Pancreas (tissue), 10 donors: ENCODE measurements around the gene KAZN. TPM values are rescaled to one million over a fixed set of nuclear protein-coding genes. Genes with fewer than 3 reads are reported as not detected.

Source experiments
- ATAC-seq, 4 donors: fragments of 200-7000 bp; cut with Tn5 transposase; one replicate each; pipeline versions ENCODE4 v1.8.0 to v1.9.1; 2020; ENCODE audit warnings: mild to moderate bottlenecking in 4 of 4, moderate library complexity in 4 of 4
- DNase-seq, 6 donors: peaks; one replicate each; pipeline ENCODE4 v3.0.0-alpha.2; 2020
- FAIRE-seq: peaks from 2 replicates; lab custom pipeline; 2012; peaks lifted over from hg19 to GRCh38; lab: Jason Lieb, UNC
- H3K27ac ChIP-seq, 4 donors: fragments of 200-600 bp; sonication (generic); 1 replicate in 3 of 4; 2 replicates in 1 of 4; pipeline versions ENCODE4 v1.5.0 to v1.8.0; 2020
- H3K27me3 ChIP-seq, 4 donors: fragments of 200-600 bp; one replicate each; pipeline ENCODE4 v1.8.0; 2021
- H3K36me3 ChIP-seq, 3 donors: fragments of 200-600 bp; sonication (generic) in 1 of 3; one replicate each; pipeline versions ENCODE4 v1.5.0 to v1.8.0; 2020 to 2021
- H3K4me1 ChIP-seq, 3 donors: fragments of 200-600 bp; one replicate each; pipeline ENCODE4 v1.8.0; 2021
- H3K4me3 ChIP-seq, 4 donors: fragments of 200-600 bp; sonication (generic) in 2 of 4; one replicate each; pipeline versions ENCODE4 v1.5.0 to v1.8.0; 2020 to 2021
- H3K9me3 ChIP-seq, 4 donors: fragments of 200-600 bp; one replicate each; pipeline ENCODE4 v1.8.0; 2021
- WGBS, 2 donors: extraction: QIAGEN DNeasy Blood & Tissue Kit; methylation state at CpG; one replicate each; pipeline ENCODE4 v1.1.7; 2013; 5-methylcytosine and 5-hydroxymethylcytosine counted together
- intact Hi-C, 3 donors: fragments of 100-400 bp; cut with DNase I; formaldehyde crosslinking; loops; one replicate each; pipeline versions ENCODE4 v1.11.1 to v1.14.2; 2022
- polyA plus RNA-seq, 2 donors: library from polyadenylated mRNA; stranded (reverse); fragments of 200-250 nt; gene quantifications; one replicate each; pipeline ENCODE4 v1.2.3, GENCODE V29; 2013
- total RNA-seq, 6 donors: library from RNA; stranded (reverse); fragmentation: NEBNext Ultra II Directional in 4 of 6; extraction: Animal tissue kit (Norgen Biotek cat#: 25700) in 4 of 6; gene quantifications; one replicate each; pipeline versions ENCODE4 v1.2.1 to v1.2.4, GENCODE V29; 2021 to 2023
- TF ChIP-seq, protein P1 (sequence below), 4 donors: fragments of 200-600 bp; sonication (generic) in 3 of 4; IDR thresholded peaks; one replicate each; pipeline versions ENCODE4 v1.5.0 to v1.8.0; 2021; ENCODE audit warnings: antibody characterized with exemption in 4 of 4
- donor health status: healthy with polysubstance abuse.
- donor health status: DM: no; HTN: no; CAD: no; lungs with moderate emphysema.
- donor health status: DM: no; HTN: no; CAD: no.
- donor health status: control.
- donor health status: control.
- donor health status: Bipolar disorder and iron deficiency.
- donor health status: DM: yes; HTN: yes; CAD: no.
- donor health status: DM: no; HTN: no; CAD: no.
- donor health status: DM: no; HTN: no; CAD: no.
- donor health status: DM: yes; HTN: yes; CAD: no.

The KAZN gene
- total and polyA plus RNA-seq, 8 donors = 2.4 to 6.0 (median 4.1) TPM

DNA sequence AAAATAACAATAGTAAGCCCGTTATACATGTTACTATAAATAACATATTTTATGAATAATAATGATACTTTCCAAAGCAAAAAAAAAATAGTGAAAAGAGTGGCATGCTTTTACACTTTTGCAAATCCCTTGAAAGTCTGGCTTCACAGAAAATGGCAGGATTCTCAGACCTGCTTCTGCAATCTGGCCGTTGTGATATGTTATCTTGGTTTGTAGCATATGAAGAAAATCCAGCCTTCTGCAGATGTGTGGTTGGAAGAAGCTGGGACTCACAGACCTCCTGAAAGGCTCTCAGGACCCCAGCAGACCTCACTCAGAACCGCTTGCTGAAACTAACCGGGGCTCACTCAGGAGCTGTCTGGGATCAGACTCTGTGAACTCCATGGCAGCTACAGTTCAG, 299.1 kb downstream of the KAZN start:
- FAIRE-seq = no peak

DNA sequence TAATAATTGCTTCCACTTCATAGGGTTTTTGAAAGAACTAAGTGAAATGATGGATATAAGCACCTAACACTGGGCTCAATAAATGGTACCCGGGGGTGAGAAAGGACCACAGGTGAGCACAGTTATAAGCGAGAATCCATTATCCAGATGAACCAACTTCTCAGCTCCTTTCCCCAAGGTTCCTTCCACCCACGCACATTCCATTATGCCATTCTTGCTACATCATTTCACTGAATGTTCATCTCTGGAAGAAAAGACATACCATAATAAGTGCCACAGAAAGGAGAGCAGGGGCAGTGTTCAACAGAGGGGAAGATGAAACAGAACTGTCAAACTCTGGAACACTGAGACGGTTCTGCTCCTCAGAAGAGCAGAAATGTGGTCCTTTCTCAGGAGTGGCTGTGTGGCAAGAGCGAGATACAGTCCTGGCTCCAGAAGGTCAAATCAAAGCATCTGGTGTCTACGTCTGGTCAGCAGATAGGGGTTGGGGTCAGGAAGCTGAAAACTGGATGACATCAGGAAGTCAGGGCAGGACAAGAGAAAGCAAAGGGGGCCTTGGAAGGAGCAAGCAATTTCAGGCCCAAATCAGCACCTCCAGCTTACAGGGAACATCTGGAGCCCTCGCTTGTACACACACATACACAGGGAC, 299.6 kb downstream of the KAZN start:
- DNase-seq (no peak), FAIRE-seq (no peak), ATAC-seq (no peak)
- no peak overlapping the region for H3K4me3 ChIP-seq
- no peaks in the 10 kb centered on the region for H3K36me3 ChIP-seq
- TF ChIP-seq, protein P1, sequence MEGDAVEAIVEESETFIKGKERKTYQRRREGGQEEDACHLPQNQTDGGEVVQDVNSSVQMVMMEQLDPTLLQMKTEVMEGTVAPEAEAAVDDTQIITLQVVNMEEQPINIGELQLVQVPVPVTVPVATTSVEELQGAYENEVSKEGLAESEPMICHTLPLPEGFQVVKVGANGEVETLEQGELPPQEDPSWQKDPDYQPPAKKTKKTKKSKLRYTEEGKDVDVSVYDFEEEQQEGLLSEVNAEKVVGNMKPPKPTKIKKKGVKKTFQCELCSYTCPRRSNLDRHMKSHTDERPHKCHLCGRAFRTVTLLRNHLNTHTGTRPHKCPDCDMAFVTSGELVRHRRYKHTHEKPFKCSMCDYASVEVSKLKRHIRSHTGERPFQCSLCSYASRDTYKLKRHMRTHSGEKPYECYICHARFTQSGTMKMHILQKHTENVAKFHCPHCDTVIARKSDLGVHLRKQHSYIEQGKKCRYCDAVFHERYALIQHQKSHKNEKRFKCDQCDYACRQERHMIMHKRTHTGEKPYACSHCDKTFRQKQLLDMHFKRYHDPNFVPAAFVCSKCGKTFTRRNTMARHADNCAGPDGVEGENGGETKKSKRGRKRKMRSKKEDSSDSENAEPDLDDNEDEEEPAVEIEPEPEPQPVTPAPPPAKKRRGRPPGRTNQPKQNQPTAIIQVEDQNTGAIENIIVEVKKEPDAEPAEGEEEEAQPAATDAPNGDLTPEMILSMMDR (IDR thresholded peaks at IDR 0.05) = no peak
- no peak overlapping the region for H3K27ac ChIP-seq
- intact Hi-C loops = no loop called here
- H3K27me3 ChIP-seq = no peaks in the 10 kb centered on the region
- no peaks in the 10 kb centered on the region for H3K9me3 ChIP-seq
- peaks cover 0 to 6% (median 4%) of the 10 kb centered on the region in 3 donors for H3K4me1 ChIP-seq
- WGBS, 2 donors = 94 to 96% methylated on average over 7 of the region's 7 CpGs

More for the DNA sequence above, 299.1 kb downstream of the KAZN start:
- Histone ChIP-seq H3K36me3 (no peaks in the 10 kb centered on the region), H3K9me3 (no peaks in the 10 kb centered on the region), H3K27me3 (no peaks in the 10 kb centered on the region), H3K4me1 (peaks cover 0 to 6% (median 4%) of the 10 kb centered on the region in 3 donors), H3K4me3 (no peak overlapping the region), H3K27ac (no peak overlapping the region)
- DNase-seq (no peak), ATAC-seq (no peak)
- intact Hi-C loops = no loop called here
- 68 to 69% methylated on average over 4 of the region's 4 CpGs for WGBS, 2 donors
- TF ChIP-seq, protein P1 (IDR thresholded peaks at IDR 0.05) = no peak

DNA sequence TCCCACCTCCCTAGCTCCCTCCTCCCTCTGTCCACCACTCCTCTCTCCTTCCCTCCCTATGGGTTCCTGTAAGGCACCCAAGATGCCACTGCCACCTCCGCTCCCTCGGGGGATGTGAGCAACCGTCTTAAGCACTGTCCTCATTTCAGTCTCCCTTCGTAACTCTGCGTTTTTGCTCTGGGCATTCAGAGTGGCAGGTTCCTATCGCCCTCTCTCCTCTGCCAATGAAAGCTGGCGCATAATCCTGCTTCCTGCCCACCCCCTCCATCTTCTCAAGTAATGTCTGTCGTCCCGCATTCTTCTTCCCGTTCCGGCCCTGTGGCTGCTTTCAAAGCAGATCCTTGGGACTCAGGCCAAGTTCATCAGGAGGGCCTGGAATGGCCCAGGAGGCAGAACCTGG, 301.2 kb downstream of the KAZN start:
- H3K9me3 ChIP-seq = no peaks in the 10 kb centered on the region
- no peak overlapping the region for H3K4me3 ChIP-seq
- 80 to 81% methylated on average over 11 of the region's 11 CpGs for WGBS, 2 donors
- no peaks in the 10 kb centered on the region for H3K36me3 ChIP-seq
- DNase-seq (no peak), ATAC-seq (no peak), FAIRE-seq (no peak)
- intact Hi-C loops = no loop called here
- H3K27ac ChIP-seq = no peak overlapping the region
- H3K27me3 ChIP-seq = no peaks in the 10 kb centered on the region
- TF ChIP-seq, protein P1 (IDR thresholded peaks at IDR 0.05) = no peak
- peaks cover 0 to 3% (median 3%) of the 10 kb centered on the region in 3 donors for H3K4me1 ChIP-seq

DNA sequence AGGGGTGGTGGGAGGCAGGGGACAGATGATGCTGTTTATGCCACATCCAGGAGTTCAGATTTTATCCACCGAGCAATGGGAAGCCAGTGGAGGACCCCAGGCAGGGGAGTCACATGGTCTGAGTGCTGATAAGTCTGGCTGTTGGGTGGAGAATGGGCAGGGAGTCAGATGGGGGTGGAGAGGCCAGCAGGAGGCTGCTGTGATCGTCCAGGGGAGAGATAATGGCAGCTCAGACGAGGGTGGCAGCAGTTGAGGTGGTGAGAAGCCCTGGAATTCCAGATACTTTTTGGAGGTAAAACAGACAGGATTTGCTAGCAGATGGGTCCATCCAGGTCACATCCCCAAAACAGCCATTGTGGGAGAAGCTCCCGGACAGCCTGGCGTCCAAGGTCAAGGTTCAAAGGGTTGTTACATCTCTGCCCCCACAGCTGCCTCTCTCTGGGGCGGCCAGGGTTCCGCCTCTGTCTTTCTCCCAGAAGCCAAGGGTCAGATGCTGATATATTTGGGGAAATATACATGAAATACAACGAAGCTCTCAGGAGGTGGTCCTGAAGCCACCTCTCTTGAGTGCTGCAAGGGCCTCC, 303.0 kb downstream of the KAZN start:
- intact Hi-C loops = no loop called here
- 68 to 74% methylated on average over 8 of the region's 8 CpGs for WGBS, 2 donors

More for the DNA sequence above, 303.0 kb downstream of the KAZN start:
- Histone ChIP-seq H3K9me3 (no peaks in the 10 kb centered on the region), H3K4me1 (no peaks in the 10 kb centered on the region), H3K27ac (no peak overlapping the region), H3K27me3 (no peaks in the 10 kb centered on the region), H3K4me3 (no peak overlapping the region), H3K36me3 (no peaks in the 10 kb centered on the region)
- FAIRE-seq (no peak), DNase-seq (no peak), ATAC-seq (no peak)
- TF ChIP-seq, protein P1 (IDR thresholded peaks at IDR 0.05) = no peak
